Activated CD4-positive, alpha-beta T cell treated with anti-CD3 and anti-CD28 coated beads for 24 hours (primary cell): ENCODE measurements around the gene P4HTM.

Experiments used
- DNase-seq, 2 donors: peaks; one replicate each; pipeline ENCODE4 v3.0.0-alpha.2; 2020; ENCODE audit warnings: low read depth in 2 of 2

P4HTM gene

DNA sequence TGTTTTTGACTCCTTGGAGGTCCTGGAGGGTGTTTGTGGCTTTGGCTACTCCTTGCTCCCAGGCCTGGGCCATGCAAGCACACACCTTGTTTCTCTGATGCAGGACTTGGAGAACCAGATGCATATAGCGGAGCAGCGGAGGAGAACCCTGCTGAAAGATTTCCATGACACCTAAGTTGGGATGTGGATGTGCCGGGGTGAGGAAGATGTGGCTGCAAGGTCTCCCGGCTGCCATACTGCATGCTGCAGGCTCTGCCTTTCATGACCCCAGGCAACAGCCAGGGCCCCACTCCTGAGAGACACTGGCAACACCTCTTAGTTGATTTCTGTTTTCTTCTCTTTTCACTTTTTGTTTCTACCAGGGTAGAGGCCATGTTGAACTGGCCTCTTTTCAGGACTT is 6.9 kb upstream of the P4HTM start:
- DNase-seq: no peak

DNA sequence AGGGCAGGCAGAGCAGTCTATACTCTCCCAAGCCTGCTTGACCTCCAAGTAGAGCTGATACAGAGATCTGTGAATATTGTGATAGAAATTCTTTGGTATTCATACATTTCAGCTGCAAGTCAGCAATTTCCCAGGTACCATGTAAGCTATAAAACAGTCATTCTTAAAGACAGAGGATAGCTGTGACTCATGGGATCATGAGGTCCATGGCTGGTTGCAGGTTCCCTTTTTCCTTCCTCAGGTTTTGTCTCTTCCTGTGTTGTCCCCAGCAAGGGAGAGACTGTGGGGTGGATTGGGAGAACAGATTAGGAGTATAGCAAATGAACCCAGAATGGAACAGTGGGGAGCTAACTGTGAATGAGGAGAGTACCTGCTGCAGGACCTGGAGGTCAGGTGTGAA is 5.4 kb upstream of the P4HTM start:
- DNase-seq: no peak

DNA sequence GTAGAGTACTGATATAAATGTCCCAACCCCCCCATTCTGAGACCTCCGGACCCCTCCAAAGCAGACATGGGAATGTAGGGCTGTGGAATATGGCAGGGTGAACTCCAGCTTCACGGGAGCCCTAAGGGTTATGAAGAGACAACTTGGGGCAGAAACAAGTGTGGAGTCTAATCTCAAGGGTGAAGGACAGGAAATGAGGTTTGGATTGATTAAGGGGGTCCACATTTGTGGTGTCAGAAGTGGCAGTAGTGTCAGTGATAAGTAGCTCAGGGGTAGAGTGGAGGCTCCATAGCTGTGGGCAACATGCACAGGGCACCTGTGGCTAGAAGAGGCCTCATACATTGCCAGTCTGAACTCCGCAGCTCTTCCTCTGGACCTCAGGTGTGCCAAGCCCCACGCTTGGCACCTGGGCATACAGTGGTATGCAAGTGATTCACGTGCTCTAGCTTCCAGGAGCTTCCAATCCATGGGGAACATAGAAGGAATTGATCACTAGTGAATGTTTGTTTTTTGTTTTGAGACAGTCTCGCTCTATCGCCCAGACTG is 4.1 kb upstream of the P4HTM start:
- no peak for DNase-seq

DNA sequence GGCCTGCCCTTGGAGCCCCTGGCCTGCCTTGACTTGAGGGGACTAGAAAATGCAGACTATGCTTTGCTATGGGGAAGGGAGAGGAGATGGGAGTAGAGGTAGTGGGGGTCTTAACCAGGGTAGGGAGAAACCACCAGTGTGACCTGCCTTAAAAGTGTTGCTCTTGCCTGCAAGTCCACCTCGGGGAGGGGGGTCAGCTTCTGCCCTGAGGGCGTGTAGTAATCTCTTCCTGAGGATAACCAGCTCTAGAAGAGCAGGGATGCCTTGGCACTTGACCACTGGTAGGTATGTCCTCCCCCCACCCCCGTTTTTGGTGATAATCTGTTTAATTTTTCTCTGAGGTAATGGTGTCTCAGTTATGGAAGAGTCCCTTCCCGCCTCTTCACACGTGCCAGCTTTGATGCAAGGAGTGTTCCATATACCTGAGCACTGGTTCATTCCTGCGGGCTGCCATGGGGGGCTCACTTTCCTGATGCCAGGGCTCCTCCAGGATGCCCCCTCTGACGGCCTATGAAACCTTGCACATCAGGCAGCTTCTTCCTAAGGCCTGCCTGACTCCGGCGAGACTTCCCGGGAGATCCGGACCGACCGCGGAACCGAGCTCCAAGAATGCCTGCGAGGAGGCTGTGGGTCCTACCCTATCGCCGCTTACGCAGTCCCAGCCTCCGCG is 780 bp upstream of the P4HTM start:
- no peak for DNase-seq

DNA sequence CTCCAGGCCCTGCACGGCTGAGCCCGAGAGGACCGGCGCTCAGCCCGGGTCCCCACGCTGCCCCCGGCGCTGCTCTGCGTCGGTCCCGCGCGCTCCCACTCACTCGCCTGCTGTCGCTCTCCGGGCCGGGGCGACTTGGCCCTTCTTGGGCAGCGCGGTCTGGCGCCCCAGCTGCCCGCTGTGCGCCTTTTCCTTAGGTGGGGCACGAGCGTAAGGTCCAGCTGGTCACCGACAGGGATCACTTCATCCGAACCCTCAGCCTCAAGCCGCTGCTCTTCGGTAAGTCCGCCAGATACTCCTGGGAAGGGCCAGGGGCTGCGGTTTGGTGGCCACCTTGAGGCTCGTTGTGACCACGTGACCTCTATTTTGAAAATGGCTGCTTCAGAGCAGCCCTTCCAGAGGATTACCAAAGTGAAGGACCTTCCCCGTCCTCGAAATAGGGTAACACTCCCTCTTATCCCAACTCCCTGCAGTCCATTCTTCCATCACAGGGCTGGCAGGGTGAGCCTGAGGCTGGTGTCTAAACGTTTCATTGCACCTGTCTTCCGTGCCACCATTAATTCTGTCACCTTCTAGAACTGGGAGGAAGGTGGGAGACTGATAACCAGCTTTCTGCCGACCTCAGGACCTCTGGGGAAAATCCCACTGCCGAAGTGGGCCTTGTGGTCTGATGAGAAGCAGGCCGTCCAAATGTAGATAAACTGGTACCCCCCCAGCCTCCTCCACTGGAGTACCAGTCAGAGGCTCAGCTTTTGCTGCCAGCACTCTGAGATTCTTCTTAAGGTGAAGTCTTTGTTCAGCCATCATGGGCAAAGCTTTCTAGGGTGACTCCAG is 812 bp downstream of the P4HTM start:
- no peak for DNase-seq

DNA sequence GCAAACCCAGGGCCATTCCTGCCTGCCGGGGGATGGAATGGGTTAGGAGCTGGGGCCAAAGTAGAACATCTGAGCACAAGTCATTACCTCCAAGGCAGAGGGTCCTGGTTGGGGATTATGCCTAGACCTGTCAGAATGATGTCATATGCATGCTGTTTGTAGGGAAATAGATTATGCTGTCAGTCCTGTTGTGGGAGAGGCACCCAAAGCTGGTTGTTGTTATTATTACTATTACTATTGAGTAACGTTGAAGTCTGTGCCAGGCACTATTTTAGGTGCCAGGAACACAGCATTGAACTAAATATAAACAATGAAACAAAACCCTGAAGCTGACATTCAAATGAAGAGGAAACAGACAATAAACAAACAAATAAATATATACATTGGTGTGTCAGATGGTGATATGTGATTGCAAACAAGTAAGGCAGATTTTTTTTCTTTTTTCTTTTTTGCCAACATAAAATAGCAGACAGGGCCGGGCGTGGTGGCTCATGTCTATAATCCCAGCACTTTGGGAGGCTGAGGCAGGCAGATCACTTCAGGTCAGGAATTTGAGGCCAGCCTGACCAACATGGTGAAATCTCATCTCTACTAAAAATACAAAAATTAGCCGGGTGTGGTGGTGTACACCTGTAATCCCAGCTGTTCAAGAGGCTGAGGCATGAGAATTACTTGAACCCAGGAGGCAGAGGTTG is 2.0 kb downstream of the P4HTM start:
- DNase-seq: no peak

DNA sequence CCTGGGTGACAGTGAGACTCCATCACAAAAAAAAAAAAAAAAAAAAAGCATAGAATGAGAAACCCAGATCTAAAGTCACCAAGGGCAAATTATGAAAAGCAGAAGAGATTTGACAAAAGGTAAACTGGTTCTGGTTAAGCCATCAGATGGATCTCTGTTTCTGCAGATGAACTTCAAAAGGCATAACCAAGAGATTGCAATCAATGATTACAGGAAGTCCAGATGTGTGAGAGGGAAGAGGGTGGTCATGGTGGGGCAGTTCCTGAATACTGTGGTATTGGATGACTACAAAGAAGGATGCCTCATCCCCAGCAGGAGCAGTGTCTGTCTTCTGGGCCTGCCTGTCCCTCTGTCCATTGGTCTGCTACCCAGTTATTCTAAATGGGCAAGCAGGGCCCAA is 3.8 kb downstream of the P4HTM start:
- no peak for DNase-seq

DNA sequence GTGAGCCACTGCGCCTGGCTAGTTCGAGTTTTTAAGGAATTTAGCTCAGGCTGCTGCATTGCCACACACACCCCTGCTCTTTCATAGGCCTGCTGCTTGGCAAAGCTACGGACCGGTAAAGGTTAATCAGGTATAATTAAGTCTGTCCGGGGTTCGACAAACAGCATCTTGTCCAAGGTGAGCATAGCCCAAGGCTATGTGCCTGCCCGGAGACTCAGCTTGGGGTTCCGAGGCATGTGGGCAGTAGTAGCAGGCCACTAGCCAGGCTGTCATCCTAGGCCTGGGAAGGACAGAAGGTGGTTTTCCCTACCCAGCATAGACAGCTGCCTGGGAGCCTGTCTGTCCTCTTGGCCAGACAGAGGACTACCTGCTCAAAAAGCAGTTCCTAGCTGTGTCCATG is 6.6 kb downstream of the P4HTM start:
- no peak for DNase-seq

DNA sequence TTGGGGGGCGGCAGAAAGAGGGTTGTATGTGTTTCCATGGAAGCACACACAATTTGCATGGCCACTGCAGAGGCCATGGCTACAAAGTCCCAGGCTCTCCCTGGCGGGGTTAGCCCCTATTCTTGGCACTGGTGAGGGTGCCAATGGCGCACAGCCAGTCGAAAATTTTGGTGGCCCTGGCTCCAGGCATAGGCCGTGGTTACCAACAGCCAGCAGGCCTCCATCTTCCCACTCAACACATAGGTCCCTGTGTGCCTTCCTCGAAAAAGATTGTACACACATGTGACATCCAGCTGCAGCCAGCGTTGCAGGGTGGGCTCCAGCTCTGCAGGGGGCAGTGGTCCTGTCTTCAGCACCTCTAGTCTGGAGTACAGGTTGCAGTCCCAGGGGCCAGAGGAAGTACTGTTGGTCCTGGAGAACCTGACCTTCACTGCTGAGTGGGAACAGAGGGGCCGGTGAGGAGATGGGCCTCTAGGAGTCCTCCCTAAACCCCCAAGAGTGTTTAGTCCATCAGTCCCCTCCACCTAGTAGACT is 7.1 kb downstream of the P4HTM start:
- no peak for DNase-seq

DNA sequence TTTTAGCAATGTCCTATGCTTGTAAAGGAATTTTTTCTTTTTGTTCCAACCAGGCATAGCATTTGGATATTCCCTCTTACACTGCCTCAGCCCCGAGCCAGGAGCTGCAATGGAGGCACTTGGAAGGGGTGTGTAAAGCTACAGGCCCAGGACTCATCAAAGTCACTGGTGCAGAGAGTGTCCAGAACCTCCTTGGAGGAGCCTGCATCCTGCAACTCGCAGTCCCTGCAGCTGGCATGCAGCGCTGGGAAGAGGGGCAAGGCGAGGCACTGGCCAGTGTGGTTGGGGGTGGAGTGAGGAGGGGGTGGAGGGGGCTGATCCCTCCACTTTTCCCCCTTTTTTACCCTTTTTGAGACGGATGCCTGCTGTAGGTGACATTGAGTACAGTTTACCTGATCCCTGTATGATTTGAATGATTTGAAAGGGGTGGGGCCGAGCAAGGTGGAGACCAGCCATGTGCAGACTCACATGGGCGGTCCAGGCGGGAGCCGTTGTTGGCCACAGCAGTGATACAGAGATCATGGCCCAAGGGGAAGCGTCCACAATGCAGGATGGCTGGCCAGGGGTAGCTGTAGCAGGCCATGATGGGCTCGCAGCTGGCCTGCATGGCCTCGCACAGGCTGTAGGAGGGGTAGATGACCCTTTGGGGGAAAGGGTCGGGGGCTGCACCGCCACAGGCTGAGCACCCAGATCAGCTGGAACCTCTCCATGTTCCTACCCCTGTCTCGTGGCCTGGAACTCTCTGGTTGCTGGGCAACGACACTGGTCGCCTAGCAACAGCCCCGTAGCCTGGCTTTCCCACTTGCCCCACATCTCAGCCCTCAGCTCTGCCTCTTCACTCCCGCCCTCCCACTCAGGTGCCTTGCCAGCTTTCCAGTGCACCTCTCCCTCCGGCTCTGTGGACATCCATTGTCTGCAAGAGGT is 7.9 kb downstream of the P4HTM start:
- no peak for DNase-seq

DNA sequence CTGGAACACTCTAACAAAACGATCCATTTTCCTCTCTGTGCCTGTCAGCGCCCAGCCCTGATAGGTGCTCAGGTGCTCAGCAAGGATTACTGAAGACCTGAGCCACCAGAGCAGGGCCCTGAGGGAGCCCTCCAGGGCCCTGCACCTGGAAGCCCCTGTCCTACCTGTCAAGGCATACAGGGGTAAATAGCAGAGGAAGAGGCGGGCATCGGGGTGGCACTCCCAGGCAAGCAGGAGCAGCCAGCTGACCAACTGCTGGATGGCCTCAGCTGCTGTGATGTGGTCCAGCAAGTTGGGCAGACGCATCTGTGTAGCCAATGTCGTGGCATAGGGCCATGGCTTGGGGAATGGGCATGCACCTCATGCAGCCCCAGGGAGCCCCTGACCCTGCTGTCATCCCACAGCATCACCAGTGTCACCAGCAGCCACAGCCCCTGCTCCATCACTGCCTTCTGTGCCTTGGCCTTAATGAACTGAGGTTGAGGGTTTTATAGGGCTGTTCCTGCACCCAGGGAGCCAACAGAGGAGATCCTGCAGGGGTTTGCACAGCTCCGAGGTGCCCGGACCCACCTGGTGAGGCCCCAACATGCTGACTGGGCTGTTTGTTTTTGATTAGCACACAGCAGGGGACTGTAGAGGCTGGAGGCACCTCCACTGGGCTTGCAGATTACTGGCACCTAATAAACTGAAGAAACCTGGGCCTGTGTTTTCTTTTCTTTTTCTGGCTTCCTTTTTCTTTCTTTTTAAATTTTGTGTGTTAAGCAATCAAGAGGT is 9.2 kb downstream of the P4HTM start:
- no peak for DNase-seq

DNA sequence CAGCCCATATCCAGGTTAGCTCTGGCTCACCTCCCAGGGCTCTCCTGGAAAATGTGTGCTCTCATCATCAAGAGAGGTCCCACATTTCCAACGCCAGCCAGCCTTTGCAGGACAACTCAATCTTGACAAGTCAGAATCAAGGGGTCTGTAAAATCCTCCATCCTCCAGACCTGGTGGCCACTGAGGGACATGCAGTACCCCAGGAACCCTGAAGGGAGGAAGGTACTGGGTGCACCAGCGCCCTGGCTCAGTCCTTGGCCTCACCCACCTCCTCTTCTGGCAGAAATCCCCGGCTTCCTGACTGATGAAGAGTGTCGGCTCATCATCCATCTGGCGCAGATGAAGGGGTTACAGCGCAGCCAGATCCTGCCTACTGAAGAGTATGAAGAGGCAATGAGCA is 11.1 kb downstream of the P4HTM start:
- DNase-seq: no peak

DNA sequence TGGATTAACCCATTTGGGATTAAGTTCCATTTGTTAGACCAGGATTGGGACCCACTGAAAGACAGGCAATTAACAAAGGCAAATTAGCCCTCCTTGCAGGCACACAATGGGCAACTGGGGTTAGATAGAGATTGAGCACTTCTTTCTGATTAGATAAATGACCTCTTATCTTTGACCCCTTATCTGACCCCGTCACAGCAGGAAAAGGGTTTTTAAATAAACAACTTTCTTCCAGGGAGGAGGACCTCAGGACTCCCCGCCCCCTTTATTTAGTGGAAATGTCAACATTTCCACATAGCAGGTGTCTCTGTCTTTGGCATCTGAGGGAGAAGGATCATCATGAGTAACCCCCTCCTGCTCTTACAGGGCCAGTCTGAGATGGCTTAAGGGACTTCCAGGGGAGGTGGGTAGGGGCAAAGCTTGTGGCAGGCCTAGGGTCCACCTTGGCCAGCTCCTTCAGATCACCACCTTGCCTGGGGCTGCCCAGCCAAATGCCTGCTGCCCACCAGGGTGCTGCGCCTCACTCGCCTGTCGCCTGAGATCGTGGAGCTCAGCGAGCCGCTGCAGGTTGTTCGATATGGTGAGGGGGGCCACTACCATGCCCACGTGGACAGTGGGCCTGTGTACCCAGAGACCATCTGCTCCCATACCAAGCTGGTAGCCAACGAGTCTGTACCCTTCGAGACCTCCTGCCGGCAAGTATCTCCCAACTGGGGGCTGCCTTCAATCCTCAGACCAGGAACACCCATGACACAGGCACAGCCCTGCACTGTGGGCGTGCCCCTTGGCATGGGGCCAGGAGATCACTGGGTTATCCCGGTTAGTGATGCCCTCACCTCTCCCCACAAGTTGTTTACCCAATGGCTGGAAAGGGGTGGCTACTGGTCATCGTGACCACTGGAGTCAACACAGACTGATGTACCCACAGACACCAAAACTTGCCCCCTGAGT is 14.6 kb downstream of the P4HTM start:
- no peak for DNase-seq

DNA sequence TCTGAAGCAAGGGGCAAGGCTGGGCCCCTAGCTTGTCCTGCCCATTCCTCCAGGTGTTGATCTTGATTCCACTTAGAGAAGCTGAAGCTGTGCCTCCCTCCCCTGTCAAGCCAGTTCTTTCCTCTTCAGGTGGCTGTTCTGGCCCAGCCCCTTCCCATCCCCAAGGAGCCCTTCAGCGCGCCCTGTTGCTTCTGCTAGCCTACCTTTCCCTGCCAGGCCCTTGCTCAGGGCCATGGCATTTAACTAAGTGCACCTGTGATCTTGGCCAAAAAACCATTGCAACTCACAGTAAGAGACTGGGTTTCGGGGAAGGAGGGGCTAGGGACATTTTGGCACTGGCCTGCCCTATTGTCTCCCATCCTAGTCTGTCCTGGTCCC is 15.3 kb downstream of the P4HTM start:
- DNase-seq: no peak

DNA sequence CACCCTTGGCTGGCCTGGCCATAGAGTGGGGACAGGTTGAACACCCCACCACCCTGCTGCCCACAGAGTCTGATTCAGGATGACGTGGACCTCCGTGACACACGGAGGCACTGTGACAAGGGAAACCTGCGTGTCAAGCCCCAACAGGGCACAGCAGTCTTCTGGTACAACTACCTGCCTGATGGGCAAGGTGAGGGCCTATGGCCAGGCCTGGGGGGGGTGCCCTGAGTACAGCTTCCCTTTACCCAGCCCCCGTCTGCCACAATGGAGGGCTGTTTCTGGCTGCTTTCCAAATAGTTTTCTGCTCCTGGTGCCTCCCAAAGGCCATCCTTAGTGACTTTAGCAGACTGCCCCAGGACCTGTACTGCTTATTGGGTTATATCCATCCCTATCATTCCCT is 16.0 kb downstream of the P4HTM start:
- no peak for DNase-seq

DNA sequence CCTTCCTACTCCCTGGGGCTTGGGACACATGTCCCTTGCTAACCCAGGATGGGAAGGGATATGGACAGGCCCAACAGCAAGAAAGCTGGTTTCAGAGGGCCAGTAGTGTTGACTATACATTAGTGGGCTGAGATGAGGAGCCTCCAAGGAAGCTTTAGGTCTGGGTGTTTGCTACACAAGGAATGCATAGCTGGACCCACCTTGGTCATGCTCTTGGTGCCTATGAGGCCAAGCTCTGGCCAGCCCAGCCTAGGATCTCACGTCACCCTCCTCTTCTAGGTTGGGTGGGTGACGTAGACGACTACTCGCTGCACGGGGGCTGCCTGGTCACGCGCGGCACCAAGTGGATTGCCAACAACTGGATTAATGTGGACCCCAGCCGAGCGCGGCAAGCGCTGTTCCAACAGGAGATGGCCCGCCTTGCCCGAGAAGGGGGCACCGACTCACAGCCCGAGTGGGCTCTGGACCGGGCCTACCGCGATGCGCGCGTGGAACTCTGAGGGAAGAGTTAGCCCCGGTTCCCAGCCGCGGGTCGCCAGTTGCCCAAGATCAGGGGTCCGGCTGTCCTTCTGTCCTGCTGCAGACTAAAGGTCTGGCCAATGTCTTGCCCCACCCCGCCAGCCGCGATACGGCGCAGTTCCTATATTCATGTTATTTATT is 16.5 kb downstream of the P4HTM start:
- no peak for DNase-seq

DNA sequence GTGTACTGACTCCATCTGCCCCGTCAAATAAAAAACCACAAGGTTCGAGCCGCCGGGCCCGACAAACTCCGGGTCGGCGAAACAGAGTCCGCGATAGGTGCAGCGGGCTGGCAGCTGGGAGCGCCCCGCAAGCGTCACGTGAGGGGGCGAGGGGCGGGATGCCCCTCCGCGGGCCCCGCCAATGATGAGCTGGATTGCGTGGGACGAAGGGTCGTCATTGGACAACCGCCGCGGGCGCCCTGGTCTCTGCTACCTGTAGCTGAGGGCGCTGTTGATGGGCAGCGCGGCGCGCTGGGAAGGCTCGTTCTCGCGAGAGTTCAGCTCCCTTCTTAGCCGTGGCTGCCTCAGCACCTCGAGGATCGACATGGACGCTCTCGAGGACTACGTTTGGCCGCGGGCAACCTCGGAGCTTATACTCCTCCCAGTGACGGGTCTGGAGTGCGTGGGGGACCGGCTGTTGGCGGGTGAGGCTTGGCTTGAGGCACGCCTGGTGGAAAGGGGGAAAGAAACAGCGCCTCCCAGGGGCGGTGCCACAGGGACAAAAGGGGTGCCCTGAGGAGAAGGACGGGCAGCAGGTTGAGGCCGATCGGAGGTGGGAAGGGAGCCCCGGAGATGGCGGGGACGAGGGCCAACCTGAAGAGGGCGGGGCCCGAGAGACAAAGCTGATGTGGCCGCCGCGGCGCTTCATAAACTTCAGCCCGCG is 17.2 kb downstream of the P4HTM start, which contains the start of gene WDR6:
Gene WDR6 (plus strand): TSS at position 324 of the 703 bp plus-strand sequence. CDS start 41 bp downstream, at position 365.
- DNase-seq: peak; percentile 92 to 93
